Astrocyte (in vitro differentiated cells and primary cell): ENCODE results near the gene CERS6.

Source experiments
- EZH2 ChIP-seq: IDR thresholded peaks from 2 replicates; pipeline ENCODE4 v1.6.1; 2012; ENCODE audit warnings: mild to moderate bottlenecking, low read length, inconsistent platforms; ENCODE audit not compliant: insufficient read depth
- TF ChIP-seq, protein P1 (sequence below): IDR thresholded peaks from 2 replicates; pipeline ENCODE4 v1.5.1; 2011; ENCODE audit warnings: low read depth, mild to moderate bottlenecking, inconsistent platforms, low read length, moderate library complexity; ENCODE audit not compliant: insufficient read depth

DNA sequence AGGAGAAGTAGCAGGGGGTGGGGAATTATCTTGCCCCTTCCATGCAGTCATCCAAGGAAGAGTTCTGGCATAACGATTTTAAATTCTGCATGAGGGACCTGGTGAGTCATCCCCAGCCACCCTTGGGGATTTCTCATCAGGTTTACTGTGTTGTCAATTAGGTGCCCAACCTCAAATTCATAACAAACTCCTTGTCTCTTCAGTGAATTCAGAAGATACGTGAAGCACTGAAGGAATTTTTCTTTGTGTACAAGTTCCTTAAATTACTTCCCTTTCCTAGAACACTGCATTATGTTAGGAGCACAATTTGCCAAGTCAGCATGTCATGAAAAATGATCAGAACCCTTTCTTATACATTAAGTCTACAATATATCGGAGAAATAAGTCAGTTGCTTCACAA is 275.5 kb downstream of the CERS6 start:
- TF ChIP-seq, protein P1, sequence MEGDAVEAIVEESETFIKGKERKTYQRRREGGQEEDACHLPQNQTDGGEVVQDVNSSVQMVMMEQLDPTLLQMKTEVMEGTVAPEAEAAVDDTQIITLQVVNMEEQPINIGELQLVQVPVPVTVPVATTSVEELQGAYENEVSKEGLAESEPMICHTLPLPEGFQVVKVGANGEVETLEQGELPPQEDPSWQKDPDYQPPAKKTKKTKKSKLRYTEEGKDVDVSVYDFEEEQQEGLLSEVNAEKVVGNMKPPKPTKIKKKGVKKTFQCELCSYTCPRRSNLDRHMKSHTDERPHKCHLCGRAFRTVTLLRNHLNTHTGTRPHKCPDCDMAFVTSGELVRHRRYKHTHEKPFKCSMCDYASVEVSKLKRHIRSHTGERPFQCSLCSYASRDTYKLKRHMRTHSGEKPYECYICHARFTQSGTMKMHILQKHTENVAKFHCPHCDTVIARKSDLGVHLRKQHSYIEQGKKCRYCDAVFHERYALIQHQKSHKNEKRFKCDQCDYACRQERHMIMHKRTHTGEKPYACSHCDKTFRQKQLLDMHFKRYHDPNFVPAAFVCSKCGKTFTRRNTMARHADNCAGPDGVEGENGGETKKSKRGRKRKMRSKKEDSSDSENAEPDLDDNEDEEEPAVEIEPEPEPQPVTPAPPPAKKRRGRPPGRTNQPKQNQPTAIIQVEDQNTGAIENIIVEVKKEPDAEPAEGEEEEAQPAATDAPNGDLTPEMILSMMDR, result no peak
- no peak for TF ChIP-seq EZH2
